HepG2 (cell line): Measurements from ENCODE around the gene TRMT2A. TPM values are rescaled to one million over a fixed set of nuclear protein-coding genes. Genes with fewer than 3 reads are reported as not detected.

Experiments used
- ATRX ChIP-seq: sonication (generic); formaldehyde crosslinking; IDR thresholded peaks from 2 replicates; pipeline ENCODE4 v1.4.0; 2020; ENCODE audit warnings: missing genetic modification reagents, borderline replicate concordance
- CENPT ChIP-seq: sonication (generic); formaldehyde crosslinking; IDR thresholded peaks from 2 replicates; pipeline ENCODE4 v1.8.0; 2022; ENCODE audit warnings: low read depth, mild to moderate bottlenecking, moderate library complexity, missing genetic modification reagents
- ETV5 ChIP-seq: IDR thresholded peaks from 2 replicates; pipeline ENCODE4 v1.6.1; 2018; ENCODE audit warnings: missing biosample characterization, missing genetic modification reagents, inconsistent platforms, borderline replicate concordance
- HIVEP1 ChIP-seq: sonication (generic); formaldehyde crosslinking; IDR thresholded peaks from 2 replicates; pipeline ENCODE4 v1.4.0; 2020; ENCODE audit warnings: mild to moderate bottlenecking, missing genetic modification reagents
- KLF12 ChIP-seq: sonication (generic); formaldehyde crosslinking; IDR thresholded peaks from 2 replicates; pipeline ENCODE4 v1.4.0; 2020; ENCODE audit warnings: missing genetic modification reagents, borderline replicate concordance
- KMT2B ChIP-seq: IDR thresholded peaks from 2 replicates; pipeline ENCODE4 v1.6.1; 2016; ENCODE audit warnings: missing genetic modification reagents, missing compliant biosample characterization
- MAFF ChIP-seq: IDR thresholded peaks from 2 replicates; pipeline ENCODE4 v1.6.1; 2011; ENCODE audit warnings: low read depth, low read length, improper control_type of control experiment
- RARA ChIP-seq: IDR thresholded peaks from 2 replicates; pipeline ENCODE4 v1.6.1; 2016; ENCODE audit warnings: missing genetic modification reagents, missing compliant biosample characterization
- ZFAT ChIP-seq: sonication (generic); formaldehyde crosslinking; conservative IDR thresholded peaks from 2 replicates; pipeline ENCODE4 v1.8.1; 2023; ENCODE audit warnings: missing genetic modification reagents, inconsistent platforms
- ZNF235 ChIP-seq: sonication (generic); formaldehyde crosslinking; IDR thresholded peaks from 2 replicates; pipeline ENCODE4 v1.8.1; 2023; ENCODE audit warnings: mild to moderate bottlenecking, missing genetic modification reagents, borderline replicate concordance
- ZNF639 ChIP-seq: conservative IDR thresholded peaks from 2 replicates; pipeline ENCODE4 v1.6.1; 2018; ENCODE audit warnings: missing genetic modification reagents
- ZNF75D ChIP-seq: sonication (generic); formaldehyde crosslinking; IDR thresholded peaks from 2 replicates; pipeline ENCODE4 v1.8.1; 2023; ENCODE audit warnings: missing genetic modification reagents, mild to moderate bottlenecking, borderline replicate concordance
- ZNF878 ChIP-seq: sonication (generic); formaldehyde crosslinking; IDR thresholded peaks from 2 replicates; pipeline ENCODE4 v1.8.1; 2023; ENCODE audit warnings: mild to moderate bottlenecking, missing genetic modification reagents, moderate library complexity
- ZNF879 ChIP-seq: sonication (generic); formaldehyde crosslinking; IDR thresholded peaks from 2 replicates; pipeline ENCODE4 v1.8.1; 2023; ENCODE audit warnings: missing genetic modification reagents
- ZSCAN12 ChIP-seq: sonication (generic); formaldehyde crosslinking; IDR thresholded peaks from 2 replicates; pipeline ENCODE4 v1.9.0; 2021; ENCODE audit warnings: mild to moderate bottlenecking, missing genetic modification reagents
- polyA plus RNA-seq, 8 experiments: library from polyadenylated mRNA; depleted of rRNA in 3 of 8; stranded (reverse) in 7 of 8; unstranded in 1 of 8; fragments of >200 nt; fragmentation: Illumina TruSeq in 4 of 8; extraction: Trizol in 4 of 8; gene quantifications; 2 replicates each; pipeline versions ENCODE4 v1.2.1 to v1.2.3, GENCODE V29; 2011 to 2016; ENCODE audit warnings: low read depth in 4 of 8, missing spikeins in 1 of 8, mixed read lengths in 1 of 8; ENCODE audit not compliant: insufficient read depth in 1 of 8
- total RNA-seq, 5 experiments: library from RNA; depleted of rRNA; stranded (reverse); fragments of >200 nt; fragmentation: Illumina TruSeq; extraction: Trizol; gene quantifications; 2 replicates each; pipeline ENCODE4 v1.2.3, GENCODE V29; 2016; ENCODE audit warnings: low read depth in 1 of 5
- TF ChIP-seq, protein P1 (sequence below): sonication (generic); formaldehyde crosslinking; IDR thresholded peaks from 2 replicates; pipeline ENCODE4 v1.5.0; 2020; ENCODE audit warnings: mild to moderate bottlenecking, missing genetic modification reagents
- TF ChIP-seq, protein P2 (sequence below): sonication (generic); formaldehyde crosslinking; IDR thresholded peaks from 2 replicates; pipeline ENCODE4 v1.8.0; 2022; ENCODE audit warnings: missing genetic modification reagents, mild to moderate bottlenecking, moderate library complexity, borderline replicate concordance
- TF ChIP-seq, protein P3 (sequence below): sonication (generic); formaldehyde crosslinking; IDR thresholded peaks from 2 replicates; pipeline ENCODE4 v1.4.0; 2020; ENCODE audit warnings: missing genetic modification reagents, borderline replicate concordance

The TRMT2A gene
- total and polyA plus RNA-seq, 2 of the 13 experiments (the other 11 are each of a cell fraction or from before 2014, with no cell fraction given): 24.0 to 30.3 TPM

- TF ChIP-seq ZNF235 (CRISPR knock-in tag) (no peak), ZSCAN12 (CRISPR knock-in tag) (no peak), RARA (peak; percentile 74), ZNF639 (CRISPR knock-in tag) (peak; percentile 99), ETV5 (peak; percentile 83), MAFF (no peak), HIVEP1 (CRISPR knock-in tag) (no peak), ZNF879 (CRISPR knock-in tag) (no peak), ZNF75D (CRISPR knock-in tag) (no peak), ZNF878 (CRISPR knock-in tag) (peak; percentile 88), KMT2B (CRISPR knock-in tag) (peak; percentile 58; the same call in 1 of the 2 replicates), ATRX (no peak), CENPT (CRISPR knock-in tag) (no peak), KLF12 (CRISPR knock-in tag) (peak; percentile 65), ZFAT (no peak)
- TF ChIP-seq, protein P1, sequence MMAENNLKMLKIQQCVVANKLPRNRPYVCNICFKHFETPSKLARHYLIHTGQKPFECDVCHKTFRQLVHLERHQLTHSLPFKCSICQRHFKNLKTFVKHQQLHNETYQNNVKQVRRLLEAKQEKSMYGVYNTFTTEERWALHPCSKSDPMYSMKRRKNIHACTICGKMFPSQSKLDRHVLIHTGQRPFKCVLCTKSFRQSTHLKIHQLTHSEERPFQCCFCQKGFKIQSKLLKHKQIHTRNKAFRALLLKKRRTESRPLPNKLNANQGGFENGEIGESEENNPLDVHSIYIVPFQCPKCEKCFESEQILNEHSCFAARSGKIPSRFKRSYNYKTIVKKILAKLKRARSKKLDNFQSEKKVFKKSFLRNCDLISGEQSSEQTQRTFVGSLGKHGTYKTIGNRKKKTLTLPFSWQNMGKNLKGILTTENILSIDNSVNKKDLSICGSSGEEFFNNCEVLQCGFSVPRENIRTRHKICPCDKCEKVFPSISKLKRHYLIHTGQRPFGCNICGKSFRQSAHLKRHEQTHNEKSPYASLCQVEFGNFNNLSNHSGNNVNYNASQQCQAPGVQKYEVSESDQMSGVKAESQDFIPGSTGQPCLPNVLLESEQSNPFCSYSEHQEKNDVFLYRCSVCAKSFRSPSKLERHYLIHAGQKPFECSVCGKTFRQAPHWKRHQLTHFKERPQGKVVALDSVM: peak; percentile 62
- TF ChIP-seq, protein P2, sequence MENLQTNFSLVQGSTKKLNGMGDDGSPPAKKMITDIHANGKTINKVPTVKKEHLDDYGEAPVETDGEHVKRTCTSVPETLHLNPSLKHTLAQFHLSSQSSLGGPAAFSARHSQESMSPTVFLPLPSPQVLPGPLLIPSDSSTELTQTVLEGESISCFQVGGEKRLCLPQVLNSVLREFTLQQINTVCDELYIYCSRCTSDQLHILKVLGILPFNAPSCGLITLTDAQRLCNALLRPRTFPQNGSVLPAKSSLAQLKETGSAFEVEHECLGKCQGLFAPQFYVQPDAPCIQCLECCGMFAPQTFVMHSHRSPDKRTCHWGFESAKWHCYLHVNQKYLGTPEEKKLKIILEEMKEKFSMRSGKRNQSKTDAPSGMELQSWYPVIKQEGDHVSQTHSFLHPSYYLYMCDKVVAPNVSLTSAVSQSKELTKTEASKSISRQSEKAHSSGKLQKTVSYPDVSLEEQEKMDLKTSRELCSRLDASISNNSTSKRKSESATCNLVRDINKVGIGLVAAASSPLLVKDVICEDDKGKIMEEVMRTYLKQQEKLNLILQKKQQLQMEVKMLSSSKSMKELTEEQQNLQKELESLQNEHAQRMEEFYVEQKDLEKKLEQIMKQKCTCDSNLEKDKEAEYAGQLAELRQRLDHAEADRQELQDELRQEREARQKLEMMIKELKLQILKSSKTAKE (CRISPR knock-in tag): peak; percentile 77; the same call in 1 of the 2 replicates
- TF ChIP-seq, protein P3, sequence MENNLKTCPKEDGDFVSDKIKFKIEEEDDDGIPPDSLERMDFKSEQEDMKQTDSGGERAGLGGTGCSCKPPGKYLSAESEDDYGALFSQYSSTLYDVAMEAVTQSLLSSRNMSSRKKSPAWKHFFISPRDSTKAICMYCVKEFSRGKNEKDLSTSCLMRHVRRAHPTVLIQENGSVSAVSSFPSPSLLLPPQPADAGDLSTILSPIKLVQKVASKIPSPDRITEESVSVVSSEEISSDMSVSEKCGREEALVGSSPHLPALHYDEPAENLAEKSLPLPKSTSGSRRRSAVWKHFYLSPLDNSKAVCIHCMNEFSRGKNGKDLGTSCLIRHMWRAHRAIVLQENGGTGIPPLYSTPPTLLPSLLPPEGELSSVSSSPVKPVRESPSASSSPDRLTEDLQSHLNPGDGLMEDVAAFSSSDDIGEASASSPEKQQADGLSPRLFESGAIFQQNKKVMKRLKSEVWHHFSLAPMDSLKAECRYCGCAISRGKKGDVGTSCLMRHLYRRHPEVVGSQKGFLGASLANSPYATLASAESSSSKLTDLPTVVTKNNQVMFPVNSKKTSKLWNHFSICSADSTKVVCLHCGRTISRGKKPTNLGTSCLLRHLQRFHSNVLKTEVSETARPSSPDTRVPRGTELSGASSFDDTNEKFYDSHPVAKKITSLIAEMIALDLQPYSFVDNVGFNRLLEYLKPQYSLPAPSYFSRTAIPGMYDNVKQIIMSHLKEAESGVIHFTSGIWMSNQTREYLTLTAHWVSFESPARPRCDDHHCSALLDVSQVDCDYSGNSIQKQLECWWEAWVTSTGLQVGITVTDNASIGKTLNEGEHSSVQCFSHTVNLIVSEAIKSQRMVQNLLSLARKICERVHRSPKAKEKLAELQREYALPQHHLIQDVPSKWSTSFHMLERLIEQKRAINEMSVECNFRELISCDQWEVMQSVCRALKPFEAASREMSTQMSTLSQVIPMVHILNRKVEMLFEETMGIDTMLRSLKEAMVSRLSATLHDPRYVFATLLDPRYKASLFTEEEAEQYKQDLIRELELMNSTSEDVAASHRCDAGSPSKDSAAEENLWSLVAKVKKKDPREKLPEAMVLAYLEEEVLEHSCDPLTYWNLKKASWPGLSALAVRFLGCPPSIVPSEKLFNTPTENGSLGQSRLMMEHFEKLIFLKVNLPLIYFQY (CRISPR knock-in tag): no peak
Measured at GRCh38 chr22:20116951-20117632, at the start of gene TRMT2A (continued).
